HepG2 (cell line): ENCODE results near the gene BLOC1S4. TPM values are rescaled to one million over a fixed set of nuclear protein-coding genes. Genes with fewer than 3 reads are reported as not detected.

ENCODE experiments used
- CBX5 ChIP-seq: sonication (generic); formaldehyde crosslinking; IDR thresholded peaks from 2 replicates; pipeline ENCODE4 v1.4.0; 2020; ENCODE audit warnings: missing genetic modification reagents, borderline replicate concordance
- KDM2A ChIP-seq: sonication (generic); formaldehyde crosslinking; IDR thresholded peaks from 2 replicates; pipeline ENCODE4 v1.4.0; 2020; ENCODE audit warnings: low read depth, missing genetic modification reagents, borderline replicate concordance
- KDM6A ChIP-seq: IDR thresholded peaks from 2 replicates; pipeline ENCODE4 v1.6.1; 2016; ENCODE audit warnings: low read depth
- MEIS1 ChIP-seq: sonication (generic); formaldehyde crosslinking; IDR thresholded peaks from 2 replicates; pipeline ENCODE4 v1.9.0; 2021; ENCODE audit warnings: mild to moderate bottlenecking, missing genetic modification reagents, moderate library complexity, borderline replicate concordance
- MEIS2 ChIP-seq: sonication (generic); formaldehyde crosslinking; IDR thresholded peaks from 2 replicates; pipeline ENCODE4 v1.9.0; 2021; ENCODE audit warnings: mild to moderate bottlenecking, missing genetic modification reagents
- NCOA1 ChIP-seq: sonication (generic); formaldehyde crosslinking; IDR thresholded peaks from 2 replicates; pipeline ENCODE4 v1.9.0; 2021; ENCODE audit warnings: missing genetic modification reagents
- SOX6 ChIP-seq, 2 experiments: fragments of 450-650 bp in 1 of 2; sonication (generic) in 1 of 2; formaldehyde crosslinking in 1 of 2; IDR thresholded peaks; 2 replicates each; pipeline versions ENCODE4 v1.4.0 to v1.6.1; 2017 to 2020; ENCODE audit warnings: antibody characterized with exemption in 1 of 2, mild to moderate bottlenecking in 1 of 2, missing genetic modification reagents in 1 of 2
- ZNF30 ChIP-seq: sonication (generic); formaldehyde crosslinking; IDR thresholded peaks from 2 replicates; pipeline ENCODE4 v1.5.0; 2020; ENCODE audit warnings: mild to moderate bottlenecking, missing genetic modification reagents
- ZNF317 ChIP-seq: sonication (generic); formaldehyde crosslinking; IDR thresholded peaks from 2 replicates; pipeline ENCODE4 v1.5.0; 2020; ENCODE audit warnings: mild to moderate bottlenecking, missing genetic modification reagents
- ZNF367 ChIP-seq: sonication (generic); formaldehyde crosslinking; IDR thresholded peaks from 2 replicates; pipeline ENCODE4 v1.4.0; 2020; ENCODE audit warnings: missing genetic modification reagents, borderline replicate concordance
- ZNF552 ChIP-seq: sonication (generic); formaldehyde crosslinking; IDR thresholded peaks from 2 replicates; pipeline ENCODE4 v1.9.0; 2022; ENCODE audit warnings: missing genetic modification reagents, mild to moderate bottlenecking, borderline replicate concordance
- ZNF570 ChIP-seq: sonication (generic); formaldehyde crosslinking; IDR thresholded peaks from 2 replicates; pipeline ENCODE4 v1.4.0; 2020; ENCODE audit warnings: mild to moderate bottlenecking, missing genetic modification reagents, borderline replicate concordance
- ZNF607 ChIP-seq: sonication (generic); formaldehyde crosslinking; IDR thresholded peaks from 2 replicates; pipeline ENCODE4 v1.5.1; 2020; ENCODE audit warnings: missing genetic modification reagents, mild to moderate bottlenecking, borderline replicate concordance
- ZNF773 ChIP-seq: sonication (generic); formaldehyde crosslinking; IDR thresholded peaks from 2 replicates; pipeline ENCODE4 v1.4.0; 2020; ENCODE audit warnings: missing genetic modification reagents, borderline replicate concordance
- polyA plus RNA-seq, 8 experiments: library from polyadenylated mRNA; depleted of rRNA in 3 of 8; stranded (reverse) in 7 of 8; unstranded in 1 of 8; fragments of >200 nt; fragmentation: Illumina TruSeq in 4 of 8; extraction: Trizol in 4 of 8; gene quantifications; 2 replicates each; pipeline versions ENCODE4 v1.2.1 to v1.2.3, GENCODE V29; 2011 to 2016; ENCODE audit warnings: low read depth in 4 of 8, missing spikeins in 1 of 8, mixed read lengths in 1 of 8; ENCODE audit not compliant: insufficient read depth in 1 of 8
- total RNA-seq, 5 experiments: library from RNA; depleted of rRNA; stranded (reverse); fragments of >200 nt; fragmentation: Illumina TruSeq; extraction: Trizol; gene quantifications; 2 replicates each; pipeline ENCODE4 v1.2.3, GENCODE V29; 2016; ENCODE audit warnings: low read depth in 1 of 5
- TF ChIP-seq, protein P1 (sequence below): sonication (generic); formaldehyde crosslinking; IDR thresholded peaks from 2 replicates; pipeline ENCODE4 v1.4.0; 2020; ENCODE audit warnings: missing genetic modification reagents
- TF ChIP-seq, protein P2 (sequence below): sonication (generic); formaldehyde crosslinking; IDR thresholded peaks from 2 replicates; pipeline ENCODE4 v1.5.0; 2020; ENCODE audit warnings: missing genetic modification reagents, mild to moderate bottlenecking, borderline replicate concordance
- TF ChIP-seq, protein P3 (sequence below): sonication (generic); formaldehyde crosslinking; IDR thresholded peaks from 2 replicates; pipeline ENCODE4 v1.4.0; 2020; ENCODE audit warnings: mild to moderate bottlenecking, missing genetic modification reagents
- TF ChIP-seq, protein P4 (sequence below): sonication (generic); formaldehyde crosslinking; IDR thresholded peaks from 2 replicates; pipeline ENCODE4 v1.5.0; 2020; ENCODE audit warnings: mild to moderate bottlenecking, missing genetic modification reagents

The BLOC1S4 gene
- total and polyA plus RNA-seq, 2 of the 13 experiments (the other 11 are each of a cell fraction or from before 2014, with no cell fraction given): 15.5 to 20.9 TPM

DNA sequence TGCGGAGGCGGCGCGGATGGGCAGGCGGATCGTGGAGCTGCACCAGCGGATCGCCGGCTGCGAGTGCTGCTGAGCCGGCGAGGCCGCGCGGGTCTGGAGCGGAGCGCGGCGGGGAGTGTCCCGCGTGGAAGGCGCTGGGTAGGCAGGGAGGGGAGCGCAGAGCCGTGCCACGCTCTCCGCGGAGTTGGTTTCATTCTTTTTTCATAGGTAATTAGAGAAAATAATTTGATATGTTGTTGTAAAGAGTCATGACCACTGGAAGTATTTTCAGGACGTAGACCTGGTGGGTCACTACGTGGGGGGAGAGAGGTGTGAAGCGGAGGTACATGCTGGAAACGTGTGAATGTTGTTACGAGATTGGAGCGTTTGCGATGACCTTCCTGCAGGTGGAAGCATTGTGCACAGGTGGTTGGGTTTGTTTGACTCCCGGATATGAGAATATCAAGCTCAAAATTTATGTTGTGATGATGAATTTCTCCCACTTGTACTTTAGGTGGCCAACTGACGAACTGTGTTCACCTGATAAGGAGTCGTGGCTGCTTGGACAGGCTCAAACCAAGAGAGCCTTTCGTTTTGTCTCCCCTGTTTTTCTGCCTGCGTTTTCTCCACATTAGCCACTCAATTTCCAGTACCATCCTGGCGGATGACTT lies 41.3 kb upstream of the BLOC1S4 start (continued):
- TF ChIP-seq, protein P1, sequence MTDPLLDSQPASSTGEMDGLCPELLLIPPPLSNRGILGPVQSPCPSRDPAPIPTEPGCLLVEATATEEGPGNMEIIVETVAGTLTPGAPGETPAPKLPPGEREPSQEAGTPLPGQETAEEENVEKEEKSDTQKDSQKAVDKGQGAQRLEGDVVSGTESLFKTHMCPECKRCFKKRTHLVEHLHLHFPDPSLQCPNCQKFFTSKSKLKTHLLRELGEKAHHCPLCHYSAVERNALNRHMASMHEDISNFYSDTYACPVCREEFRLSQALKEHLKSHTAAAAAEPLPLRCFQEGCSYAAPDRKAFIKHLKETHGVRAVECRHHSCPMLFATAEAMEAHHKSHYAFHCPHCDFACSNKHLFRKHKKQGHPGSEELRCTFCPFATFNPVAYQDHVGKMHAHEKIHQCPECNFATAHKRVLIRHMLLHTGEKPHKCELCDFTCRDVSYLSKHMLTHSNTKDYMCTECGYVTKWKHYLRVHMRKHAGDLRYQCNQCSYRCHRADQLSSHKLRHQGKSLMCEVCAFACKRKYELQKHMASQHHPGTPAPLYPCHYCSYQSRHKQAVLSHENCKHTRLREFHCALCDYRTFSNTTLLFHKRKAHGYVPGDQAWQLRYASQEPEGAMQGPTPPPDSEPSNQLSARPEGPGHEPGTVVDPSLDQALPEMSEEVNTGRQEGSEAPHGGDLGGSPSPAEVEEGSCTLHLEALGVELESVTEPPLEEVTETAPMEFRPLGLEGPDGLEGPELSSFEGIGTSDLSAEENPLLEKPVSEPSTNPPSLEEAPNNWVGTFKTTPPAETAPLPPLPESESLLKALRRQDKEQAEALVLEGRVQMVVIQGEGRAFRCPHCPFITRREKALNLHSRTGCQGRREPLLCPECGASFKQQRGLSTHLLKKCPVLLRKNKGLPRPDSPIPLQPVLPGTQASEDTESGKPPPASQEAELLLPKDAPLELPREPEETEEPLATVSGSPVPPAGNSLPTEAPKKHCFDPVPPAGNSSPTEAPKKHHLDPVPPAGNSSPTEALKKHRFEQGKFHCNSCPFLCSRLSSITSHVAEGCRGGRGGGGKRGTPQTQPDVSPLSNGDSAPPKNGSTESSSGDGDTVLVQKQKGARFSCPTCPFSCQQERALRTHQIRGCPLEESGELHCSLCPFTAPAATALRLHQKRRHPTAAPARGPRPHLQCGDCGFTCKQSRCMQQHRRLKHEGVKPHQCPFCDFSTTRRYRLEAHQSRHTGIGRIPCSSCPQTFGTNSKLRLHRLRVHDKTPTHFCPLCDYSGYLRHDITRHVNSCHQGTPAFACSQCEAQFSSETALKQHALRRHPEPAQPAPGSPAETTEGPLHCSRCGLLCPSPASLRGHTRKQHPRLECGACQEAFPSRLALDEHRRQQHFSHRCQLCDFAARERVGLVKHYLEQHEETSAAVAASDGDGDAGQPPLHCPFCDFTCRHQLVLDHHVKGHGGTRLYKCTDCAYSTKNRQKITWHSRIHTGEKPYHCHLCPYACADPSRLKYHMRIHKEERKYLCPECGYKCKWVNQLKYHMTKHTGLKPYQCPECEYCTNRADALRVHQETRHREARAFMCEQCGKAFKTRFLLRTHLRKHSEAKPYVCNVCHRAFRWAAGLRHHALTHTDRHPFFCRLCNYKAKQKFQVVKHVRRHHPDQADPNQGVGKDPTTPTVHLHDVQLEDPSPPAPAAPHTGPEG (CRISPR knock-in tag): 0 out of 2 replicates have a peak, but pooled peaks have one; percentile 17
- TF ChIP-seq KDM2A (CRISPR knock-in tag) (0 out of 2 replicates have a peak, but pooled peaks have one; percentile 54), ZNF367 (CRISPR knock-in tag) (no peak), ZNF607 (CRISPR knock-in tag) (no peak), ZNF30 (CRISPR knock-in tag) (peak; percentile 73; the same call in 1 of the 2 replicates), MEIS1 (CRISPR knock-in tag) (no peak), KDM6A (no peak), NCOA1 (0 out of 2 replicates have a peak, but pooled peaks have one; percentile 46), ZNF570 (CRISPR knock-in tag) (no peak), ZNF317 (CRISPR knock-in tag) (no peak), SOX6 (IDR thresholded peaks at IDR 0.05) (no peak), SOX6 (CRISPR knock-in tag; IDR thresholded peaks at IDR 0.05) (peak; percentile 32; the same call in 1 of the 2 replicates), ZNF773 (no peak), CBX5 (CRISPR knock-in tag) (no peak), MEIS2 (CRISPR knock-in tag) (no peak), ZNF552 (CRISPR knock-in tag) (0 out of 2 replicates have a peak, but pooled peaks have one; percentile 23)
- TF ChIP-seq, protein P2, sequence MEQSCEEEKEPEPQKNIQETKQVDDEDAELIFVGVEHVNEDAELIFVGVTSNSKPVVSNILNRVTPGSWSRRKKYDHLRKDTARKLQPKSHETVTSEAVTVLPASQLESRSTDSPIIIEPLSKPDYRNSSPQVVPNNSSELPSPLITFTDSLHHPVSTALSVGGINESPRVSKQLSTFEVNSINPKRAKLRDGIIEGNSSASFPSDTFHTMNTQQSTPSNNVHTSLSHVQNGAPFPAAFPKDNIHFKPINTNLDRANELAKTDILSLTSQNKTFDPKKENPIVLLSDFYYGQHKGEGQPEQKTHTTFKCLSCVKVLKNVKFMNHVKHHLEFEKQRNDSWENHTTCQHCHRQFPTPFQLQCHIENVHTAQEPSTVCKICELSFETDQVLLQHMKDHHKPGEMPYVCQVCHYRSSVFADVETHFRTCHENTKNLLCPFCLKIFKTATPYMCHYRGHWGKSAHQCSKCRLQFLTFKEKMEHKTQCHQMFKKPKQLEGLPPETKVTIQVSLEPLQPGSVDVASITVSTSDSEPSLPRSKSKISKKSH (CRISPR knock-in tag): no peak
- TF ChIP-seq, protein P3, sequence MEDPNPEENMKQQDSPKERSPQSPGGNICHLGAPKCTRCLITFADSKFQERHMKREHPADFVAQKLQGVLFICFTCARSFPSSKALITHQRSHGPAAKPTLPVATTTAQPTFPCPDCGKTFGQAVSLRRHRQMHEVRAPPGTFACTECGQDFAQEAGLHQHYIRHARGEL (CRISPR knock-in tag): peak; percentile 80; the same call in 1 of the 2 replicates
- TF ChIP-seq, protein P4, sequence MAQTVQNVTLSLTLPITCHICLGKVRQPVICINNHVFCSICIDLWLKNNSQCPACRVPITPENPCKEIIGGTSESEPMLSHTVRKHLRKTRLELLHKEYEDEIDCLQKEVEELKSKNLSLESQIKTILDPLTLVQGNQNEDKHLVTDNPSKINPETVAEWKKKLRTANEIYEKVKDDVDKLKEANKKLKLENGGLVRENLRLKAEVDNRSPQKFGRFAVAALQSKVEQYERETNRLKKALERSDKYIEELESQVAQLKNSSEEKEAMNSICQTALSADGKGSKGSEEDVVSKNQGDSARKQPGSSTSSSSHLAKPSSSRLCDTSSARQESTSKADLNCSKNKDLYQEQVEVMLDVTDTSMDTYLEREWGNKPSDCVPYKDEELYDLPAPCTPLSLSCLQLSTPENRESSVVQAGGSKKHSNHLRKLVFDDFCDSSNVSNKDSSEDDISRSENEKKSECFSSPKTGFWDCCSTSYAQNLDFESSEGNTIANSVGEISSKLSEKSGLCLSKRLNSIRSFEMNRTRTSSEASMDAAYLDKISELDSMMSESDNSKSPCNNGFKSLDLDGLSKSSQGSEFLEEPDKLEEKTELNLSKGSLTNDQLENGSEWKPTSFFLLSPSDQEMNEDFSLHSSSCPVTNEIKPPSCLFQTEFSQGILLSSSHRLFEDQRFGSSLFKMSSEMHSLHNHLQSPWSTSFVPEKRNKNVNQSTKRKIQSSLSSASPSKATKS (CRISPR knock-in tag): no peak
